Mesodermal cell (in vitro differentiated cells): ENCODE measurements around the gene MYCBP2.
A peak's percentile ranks its signal among the peaks of the same experiment; 100 is the strongest.

Source experiments
- H3K27ac ChIP-seq: 2 replicates; pipeline ENCODE4 v1.7.0; 2013; ENCODE audit warnings: mild to moderate bottlenecking, low read depth, low read length, moderate library complexity; ENCODE audit not compliant: severe bottlenecking
- H3K36me3 ChIP-seq: 2 replicates; pipeline ENCODE4 v1.7.1; 2013; ENCODE audit warnings: mild to moderate bottlenecking, low read length, moderate library complexity; ENCODE audit not compliant: control insufficient read depth, insufficient read depth
- H3K4me1 ChIP-seq: one replicate; pipeline ENCODE4 v1.7.1; 2013; ENCODE audit warnings: mild to moderate bottlenecking, low read length; ENCODE audit not compliant: insufficient read depth, control insufficient read depth, poor library complexity, severe bottlenecking
- H3K4me3 ChIP-seq: 2 replicates; pipeline ENCODE4 v1.7.0; 2013; ENCODE audit warnings: low read length, control low read depth, mild to moderate bottlenecking; ENCODE audit not compliant: insufficient read depth, poor library complexity, severe bottlenecking; ENCODE audit errors: extremely low read depth
- H3K9me3 ChIP-seq: 2 replicates; pipeline ENCODE4 v1.7.1; 2013; ENCODE audit warnings: mild to moderate bottlenecking, low read length, moderate library complexity; ENCODE audit not compliant: control insufficient read depth
- WGBS, 2 experiments: methylation state at CpG; one replicate each; pipeline ENCODE4 v1.1.5; 2013; ENCODE audit warnings: missing lambda C conversion rate in 2 of 2; ENCODE audit not compliant: insufficient coverage in 2 of 2; 5-methylcytosine and 5-hydroxymethylcytosine counted together

The MYCBP2 gene

GRCh38 chr13:77338961-77339401 is 12.1 kb upstream of the MYCBP2 start:
- no peaks in the 10 kb centered on the region for H3K36me3 ChIP-seq
- 90 to 93% methylated on average over 5 to 6 of the region's 6 CpGs for WGBS, 2 experiments
- H3K9me3 ChIP-seq = no peaks in the 10 kb centered on the region
- no peak overlapping the region for H3K4me3 ChIP-seq
- no peaks in the 10 kb centered on the region for H3K4me1 ChIP-seq
- H3K27ac ChIP-seq = no peak overlapping the region

DNA sequence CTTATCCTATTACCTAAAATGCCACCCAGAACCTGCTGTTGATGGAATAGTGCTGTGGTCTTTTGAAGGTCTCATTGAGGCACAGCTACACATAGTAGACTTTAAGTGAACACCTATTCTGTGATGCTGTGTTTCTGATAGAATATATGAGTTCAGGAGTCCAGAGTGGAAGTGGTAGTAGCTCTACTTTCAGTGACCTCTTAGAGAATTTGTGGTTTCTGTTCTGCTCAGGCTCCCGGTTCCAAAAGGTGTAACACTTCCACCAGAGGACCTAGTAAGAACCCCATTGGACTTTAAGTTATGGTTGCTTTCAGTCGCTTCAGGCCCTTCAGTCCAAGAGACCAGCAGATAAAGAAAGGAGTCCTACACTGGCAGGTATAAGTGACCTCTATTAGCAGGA is 11.4 kb upstream of the MYCBP2 start:
- Histone ChIP-seq H3K4me3 (no peak overlapping the region), H3K27ac (no peak overlapping the region), H3K36me3 (no peaks in the 10 kb centered on the region), H3K9me3 (no peaks in the 10 kb centered on the region), H3K4me1 (no peaks in the 10 kb centered on the region)
- WGBS, 2 experiments = 83 to 100% methylated on average over 1 of the region's 2 CpGs

- no peaks in the 10 kb centered on the region for H3K36me3 ChIP-seq
- no peak overlapping the region for H3K27ac ChIP-seq
- H3K9me3 ChIP-seq = no peaks in the 10 kb centered on the region
- H3K4me1 ChIP-seq = no peaks in the 10 kb centered on the region
- no peak overlapping the region for H3K4me3 ChIP-seq
- 90 to 93% methylated on average over 3 of the region's 3 CpGs for WGBS, 2 experiments
These were observed 10.3 kb upstream of the MYCBP2 start for GRCh38 chr13:77337159-77337558.

DNA sequence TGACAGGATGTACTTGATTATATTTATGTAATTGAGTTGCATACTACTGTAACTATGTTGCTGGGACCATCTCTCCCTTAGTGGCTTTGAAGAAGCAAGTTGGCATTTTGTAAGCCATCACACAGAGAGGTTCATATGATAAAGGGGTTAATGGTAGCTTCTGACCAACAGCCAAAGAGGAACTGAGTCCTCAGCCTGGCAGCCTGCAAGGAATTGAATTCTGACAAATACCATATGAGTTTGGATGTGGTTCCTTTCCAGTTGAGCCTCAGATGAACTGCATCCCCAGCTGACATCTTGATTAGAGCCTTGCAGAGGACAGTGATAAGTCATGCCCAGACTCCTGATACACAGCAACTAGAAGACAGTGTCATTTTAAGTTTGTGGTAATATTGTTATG is 8.6 kb upstream of the MYCBP2 start:
- Histone ChIP-seq H3K4me1 (no peaks in the 10 kb centered on the region), H3K36me3 (no peaks in the 10 kb centered on the region), H3K9me3 (no peaks in the 10 kb centered on the region), H3K4me3 (no peak overlapping the region), H3K27ac (no peak overlapping the region)

DNA sequence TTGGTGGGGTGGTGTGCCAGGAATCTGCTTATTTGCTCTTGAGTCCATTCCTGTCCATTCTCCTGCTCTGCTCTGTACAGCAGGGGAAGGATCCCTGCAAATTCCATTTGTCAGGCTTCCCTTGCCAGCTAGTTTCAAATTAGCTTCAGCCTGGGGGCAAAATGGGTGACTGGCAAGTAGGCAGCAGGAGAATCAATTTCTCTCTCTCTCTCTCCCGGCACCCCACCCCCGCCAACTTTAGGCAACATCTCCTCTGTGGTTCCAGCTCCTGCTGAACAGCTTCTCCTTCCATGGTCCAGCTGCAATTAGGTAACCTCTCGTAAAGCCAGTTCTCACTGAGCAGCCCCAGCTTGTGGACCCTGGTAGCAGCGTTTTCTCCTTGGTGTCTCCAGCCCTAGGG is 6.7 kb upstream of the MYCBP2 start:
- WGBS, 2 experiments = 77 to 80% methylated on average over 3 of the region's 4 CpGs
- H3K27ac ChIP-seq = no peak overlapping the region
- H3K9me3 ChIP-seq = no peaks in the 10 kb centered on the region
- no peaks in the 10 kb centered on the region for H3K36me3 ChIP-seq
- H3K4me3 ChIP-seq = no peak overlapping the region
- H3K4me1 ChIP-seq = no peaks in the 10 kb centered on the region

GRCh38 chr13:77331421-77331820 is 4.5 kb upstream of the MYCBP2 start:
- no peaks in the 10 kb centered on the region for H3K36me3 ChIP-seq
- no peak overlapping the region for H3K27ac ChIP-seq
- no peak overlapping the region for H3K4me3 ChIP-seq
- no CpG with 5 or more reads among the region's 2 CpGs for WGBS, 2 experiments
- H3K4me1 ChIP-seq = no peaks in the 10 kb centered on the region
- no peaks in the 10 kb centered on the region for H3K9me3 ChIP-seq

DNA sequence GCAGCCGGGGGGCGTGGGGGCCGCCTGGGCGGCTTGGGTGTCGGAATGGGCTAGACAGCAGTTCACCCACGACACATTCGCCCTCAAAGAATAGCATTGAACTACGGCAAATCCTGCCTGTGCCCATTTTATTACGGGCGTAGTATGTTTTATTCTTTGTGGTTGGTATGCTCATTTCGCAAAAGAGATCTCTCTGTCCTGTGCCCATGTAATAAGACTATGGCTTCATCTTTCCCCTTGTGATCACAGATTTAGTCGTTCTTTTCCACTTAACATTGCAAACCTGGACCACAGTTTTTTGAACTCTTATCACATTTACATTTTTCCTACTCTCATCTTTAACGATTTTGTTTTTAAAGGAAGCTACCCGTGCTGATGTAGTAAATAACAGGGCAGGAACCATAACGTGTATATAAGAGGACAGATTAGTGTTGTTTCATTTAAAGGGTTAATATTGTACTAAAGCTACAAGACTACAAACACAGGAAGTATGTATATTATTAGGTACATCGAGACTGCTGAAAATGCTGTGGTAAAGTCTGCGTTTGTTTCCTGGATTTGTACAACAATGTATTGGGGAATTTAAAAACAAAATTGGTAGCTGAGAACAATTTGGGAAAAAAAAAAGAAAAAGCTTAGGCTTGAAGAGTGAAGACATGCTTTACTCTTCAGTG is 3.2 kb upstream of the MYCBP2 start:
- Histone ChIP-seq H3K4me3 (peak overlapping the region; percentile 77), H3K9me3 (no peaks in the 10 kb centered on the region), H3K4me1 (no peaks in the 10 kb centered on the region), H3K36me3 (no peaks in the 10 kb centered on the region), H3K27ac (peak overlapping the region; percentile 78)
- 0 to 4% methylated on average over 5 to 11 of the region's 17 CpGs for WGBS, 2 experiments

- Histone ChIP-seq H3K36me3 (no peaks in the 10 kb centered on the region), H3K4me1 (no peaks in the 10 kb centered on the region), H3K9me3 (no peaks in the 10 kb centered on the region), H3K4me3 (peak overlapping the region; percentile 77), H3K27ac (peak overlapping the region; percentile 78)
- WGBS, 2 experiments = 0% methylated on average over 29 to 30 of the region's 46 CpGs
These were observed 2.4 kb upstream of the MYCBP2 start for GRCh38 chr13:77329133-77329910.

GRCh38 chr13:77328819-77329132 is 1.9 kb upstream of the MYCBP2 start:
- no peaks in the 10 kb centered on the region for H3K4me1 ChIP-seq
- no peaks in the 10 kb centered on the region for H3K9me3 ChIP-seq
- H3K36me3 ChIP-seq = no peaks in the 10 kb centered on the region
- WGBS, 2 experiments = 0 to 8% methylated on average over 2 to 3 of the region's 4 CpGs
- H3K27ac ChIP-seq = no peak overlapping the region
- H3K4me3 ChIP-seq = peak overlapping the region; percentile 77

DNA sequence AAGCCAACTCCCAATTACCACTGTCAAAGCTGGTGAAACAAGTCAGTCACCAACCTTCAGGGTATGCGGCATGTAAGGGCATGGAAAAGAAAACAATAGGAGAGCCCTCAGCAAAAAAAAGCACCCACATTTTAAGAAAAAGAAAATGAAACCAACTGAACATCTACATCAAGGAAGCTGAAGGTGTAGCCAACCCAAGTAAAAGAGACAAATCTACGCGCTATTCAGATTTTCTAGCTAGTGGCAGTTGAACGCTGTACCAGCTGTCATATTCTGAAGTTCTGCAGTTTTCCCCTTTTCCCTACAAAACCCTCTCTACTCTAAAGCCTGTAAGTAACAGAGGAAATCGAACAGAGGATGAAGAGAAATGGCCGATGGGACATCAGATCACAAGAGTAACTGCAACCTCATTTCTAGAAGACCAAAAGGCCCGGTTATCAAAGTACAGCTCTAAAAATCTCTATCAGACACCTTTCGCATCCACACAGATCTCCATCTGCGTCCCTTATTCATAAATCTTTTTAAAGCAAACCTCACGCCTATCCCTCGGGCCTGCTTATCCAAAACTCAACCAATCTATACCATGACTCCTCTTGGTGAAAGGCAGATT is 1.4 kb downstream of the MYCBP2 start:
- H3K36me3 ChIP-seq = no peaks in the 10 kb centered on the region
- no peaks in the 10 kb centered on the region for H3K4me1 ChIP-seq
- H3K27ac ChIP-seq = no peak overlapping the region
- 41 to 64% methylated on average over 5 to 7 of the region's 11 CpGs for WGBS, 2 experiments
- H3K9me3 ChIP-seq = no peaks in the 10 kb centered on the region
- H3K4me3 ChIP-seq = peak overlapping the region; percentile 84

DNA sequence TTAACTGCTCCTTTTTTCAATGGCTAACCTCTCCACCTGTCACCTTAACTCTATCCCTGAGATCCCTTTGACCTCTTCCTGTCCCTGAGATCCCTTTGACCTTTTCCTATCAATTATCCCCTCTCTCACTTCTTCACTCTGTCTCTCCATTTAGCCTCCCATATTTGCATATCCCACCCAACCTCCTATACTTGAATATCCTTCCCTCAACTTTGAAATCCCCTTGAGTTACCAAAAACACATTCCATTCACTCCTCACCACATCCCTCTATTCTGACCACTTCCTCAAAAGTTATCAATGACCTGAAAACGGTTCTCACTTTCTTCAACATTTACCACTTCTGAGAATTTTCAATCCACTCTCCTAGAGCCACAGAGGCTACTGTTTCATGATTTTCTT is 3.0 kb downstream of the MYCBP2 start:
- H3K4me3 ChIP-seq = no peak overlapping the region
- no peaks in the 10 kb centered on the region for H3K36me3 ChIP-seq
- H3K9me3 ChIP-seq = no peaks in the 10 kb centered on the region
- WGBS, 2 experiments = 40 to 46% methylated on average over 1 of the region's 1 CpG
- no peak overlapping the region for H3K27ac ChIP-seq
- H3K4me1 ChIP-seq = no peaks in the 10 kb centered on the region
